HG02885 (cell line): ENCODE measurements around the gene CAPN8.
A peak's percentile ranks its signal among the peaks of the same experiment; 100 is the strongest.

ENCODE experiments used
- ATAC-seq: cut with Tn5 transposase; IDR thresholded peaks from one replicate; pipeline ENCODE4 v1.9.1; 2021; ENCODE audit warnings: mild to moderate bottlenecking; ENCODE audit not compliant: unreplicated experiment, poor library complexity

The CAPN8 gene

DNA sequence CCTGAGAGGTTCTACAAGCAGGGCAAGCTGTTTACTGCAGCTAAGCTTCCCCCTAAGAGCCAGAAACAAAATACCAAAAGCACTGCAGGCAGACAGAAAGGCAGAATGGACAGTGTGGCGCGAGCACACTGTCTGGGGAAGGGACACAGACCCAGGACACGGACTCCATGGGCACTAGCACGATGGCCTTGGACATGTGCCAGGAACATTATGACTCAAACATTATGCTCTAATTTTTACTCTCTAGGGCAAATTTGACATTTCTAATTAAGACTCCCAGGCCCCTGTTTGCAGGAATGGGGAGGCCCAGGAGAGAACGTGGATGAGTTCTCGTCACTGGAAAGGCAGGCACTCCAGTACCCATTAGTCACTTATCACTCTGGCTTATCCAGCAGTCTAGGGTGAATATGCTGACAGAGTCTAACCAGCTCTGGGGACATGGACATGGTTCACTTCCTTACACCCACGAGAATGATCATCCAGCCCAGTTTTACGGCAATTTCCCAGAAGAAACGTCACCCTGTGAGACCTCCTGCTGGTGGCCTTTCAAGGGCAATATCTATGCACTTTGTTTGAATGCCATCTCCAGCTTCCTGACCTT, 45.1 kb downstream of the CAPN8 start:
- no peak for ATAC-seq

DNA sequence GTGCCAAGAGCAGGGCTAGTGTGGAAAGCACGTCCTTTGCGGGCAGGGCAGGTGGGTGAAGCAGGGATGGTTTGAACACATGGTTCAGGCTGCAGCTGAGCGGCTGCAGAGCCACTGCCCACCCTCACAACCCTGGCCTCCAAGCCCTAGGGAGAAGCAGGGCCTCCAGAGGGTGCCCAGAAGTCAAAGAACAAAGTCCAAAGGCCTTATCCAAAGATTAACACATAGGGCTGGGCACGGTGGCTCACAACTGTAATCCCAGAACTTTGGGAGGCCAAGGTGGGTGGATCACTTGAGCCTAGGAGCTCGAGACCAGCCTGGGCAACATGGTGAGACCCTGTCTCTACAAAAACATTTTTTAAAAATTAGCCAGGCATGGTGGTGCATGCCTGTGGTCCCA, 46.8 kb downstream of the CAPN8 start:
- no peak for ATAC-seq

DNA sequence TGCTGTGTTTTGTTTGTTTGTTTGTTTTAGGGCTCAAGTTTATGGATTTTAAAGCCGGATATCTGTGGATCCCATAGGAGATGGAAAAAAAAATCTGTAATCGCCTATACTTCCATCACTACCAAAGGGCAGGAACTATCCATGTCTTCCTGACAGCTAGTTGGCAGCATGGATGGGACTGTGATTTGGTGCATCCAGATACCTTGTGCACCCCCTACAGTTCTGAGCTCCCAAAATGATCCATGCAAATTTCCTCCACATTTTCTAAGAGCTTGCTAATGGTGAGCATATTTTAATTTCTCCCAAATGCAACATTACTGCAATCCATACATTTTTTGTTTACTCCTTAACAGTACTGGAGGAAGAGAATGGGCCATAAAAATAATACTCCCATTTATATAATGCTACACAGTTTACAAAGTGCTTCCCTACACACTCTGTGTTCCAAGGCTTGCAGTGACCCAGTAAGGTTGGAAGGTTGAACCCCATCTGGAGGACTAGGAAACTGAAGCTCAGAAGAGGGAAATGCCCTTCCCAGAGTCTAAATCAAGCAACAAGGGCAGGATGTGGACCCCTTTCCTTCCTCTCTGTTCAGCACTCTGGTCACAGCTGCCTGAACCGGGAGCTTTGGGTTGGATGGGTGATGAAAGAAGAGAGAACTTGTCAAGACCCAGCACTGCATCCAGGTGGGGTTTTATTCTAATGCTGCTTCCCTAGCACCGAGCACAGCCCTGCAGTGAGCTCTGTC, 48.0 kb downstream of the CAPN8 start:
- ATAC-seq = no peak

DNA sequence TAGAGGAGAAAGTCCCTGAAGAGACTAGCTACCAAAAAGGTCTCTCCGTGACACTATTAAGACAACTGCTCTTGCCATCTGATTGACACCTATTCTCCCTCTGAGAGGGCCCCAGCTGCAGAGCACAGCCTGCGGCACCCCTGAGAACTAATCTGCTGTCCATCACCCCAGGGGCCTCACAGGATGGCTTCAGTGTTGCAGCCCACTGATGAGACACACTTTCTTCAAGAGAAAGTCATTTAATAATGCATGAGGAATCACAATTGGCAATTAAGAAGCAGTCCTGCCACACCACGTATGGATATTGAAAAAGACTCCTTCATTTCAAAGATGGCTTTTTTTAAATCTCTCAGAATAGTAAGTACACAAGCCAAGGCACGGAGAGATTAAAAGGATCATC, 48.9 kb downstream of the CAPN8 start:
- no peak for ATAC-seq

- ATAC-seq = no peak
Measured at GRCh38 chr1:223611936-223612335, 53.6 kb downstream of the CAPN8 start.

DNA sequence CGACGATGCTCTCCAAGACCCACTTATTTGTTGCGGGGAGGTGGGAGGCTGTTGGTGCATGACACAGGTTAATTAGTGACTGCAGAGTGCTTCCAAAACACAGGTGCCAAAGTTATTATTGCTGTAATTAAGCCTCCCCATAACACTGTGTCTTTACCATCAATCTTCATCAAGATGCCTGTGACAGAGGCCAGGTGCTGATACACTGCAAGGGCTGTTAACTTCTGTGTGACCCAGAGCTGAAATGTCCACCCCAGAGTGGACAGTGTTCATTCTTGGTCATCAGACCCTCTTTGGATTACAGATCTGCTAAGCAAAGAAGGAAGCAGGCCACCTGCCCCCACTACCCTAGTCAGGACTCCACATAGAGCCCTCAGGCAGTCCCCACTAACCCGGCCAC, 55.5 kb downstream of the CAPN8 start:
- no peak for ATAC-seq

DNA sequence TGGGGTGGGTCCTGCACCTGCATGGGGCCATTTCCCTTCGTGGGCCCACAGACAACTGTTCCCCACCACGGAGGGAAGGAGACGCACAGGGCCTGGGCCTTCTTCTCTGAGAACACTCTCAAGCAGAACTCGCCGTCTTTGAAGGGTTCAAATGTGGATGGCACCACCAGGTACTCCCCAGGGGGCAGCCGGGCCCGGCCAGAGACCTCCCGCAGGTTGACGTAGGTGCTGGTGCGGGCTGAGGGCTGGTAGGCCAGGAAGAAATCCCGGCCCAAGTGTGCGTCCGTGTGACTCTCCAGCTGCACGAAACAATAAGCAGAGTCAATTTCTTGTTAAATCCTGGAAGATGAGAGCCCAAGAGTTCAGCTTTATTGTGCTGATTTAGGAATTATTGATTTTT, 56.4 kb downstream of the CAPN8 start:
- ATAC-seq = no peak

DNA sequence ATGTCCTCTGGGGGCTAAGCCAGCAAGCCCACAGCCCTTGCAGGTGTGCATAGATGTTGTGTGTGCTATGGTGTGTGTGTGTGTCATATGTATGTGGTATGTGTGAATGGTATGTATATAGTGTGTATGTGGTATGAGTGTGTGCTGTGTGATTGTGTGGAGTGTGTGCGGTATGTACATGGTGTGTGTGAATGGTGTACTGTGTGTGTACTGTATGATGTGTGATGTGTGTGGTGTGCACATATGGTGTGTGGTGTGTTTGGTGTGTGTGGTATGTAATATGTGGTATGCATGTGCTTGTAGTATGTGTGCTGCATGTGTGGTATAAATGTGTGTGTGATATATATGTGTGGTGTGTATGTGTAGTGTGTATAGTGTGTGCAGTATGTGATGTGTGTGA, 107.0 kb downstream of the CAPN8 start:
- no peak for ATAC-seq

- ATAC-seq = no peak
Measured at GRCh38 chr1:223557130-223557475, 108.4 kb downstream of the CAPN8 start.

- ATAC-seq = peak; percentile 89
Measured at GRCh38 chr1:223556414-223557129, 108.9 kb downstream of the CAPN8 start.

DNA sequence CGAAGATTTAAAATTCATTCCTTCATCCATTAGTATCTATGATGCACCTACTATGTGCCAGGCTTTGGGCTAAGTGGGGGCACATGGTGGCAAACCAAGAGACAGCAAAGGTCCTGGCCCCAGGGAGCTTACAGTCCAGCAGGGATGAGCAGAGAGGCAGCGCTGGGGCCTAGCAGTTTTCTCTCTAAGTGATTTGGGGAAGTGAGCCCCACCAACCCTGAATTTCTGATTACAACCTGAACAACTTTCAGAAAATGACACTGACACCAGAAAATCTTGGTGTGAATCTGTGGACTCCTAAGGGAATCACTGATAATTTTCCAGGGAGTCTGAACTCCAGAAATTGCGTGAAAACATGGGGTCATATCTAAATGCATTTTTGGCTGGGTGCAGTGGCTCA, 111.5 kb downstream of the CAPN8 start:
- no peak for ATAC-seq

- no peak for ATAC-seq
Measured at GRCh38 chr1:223551610-223552009, 113.9 kb downstream of the CAPN8 start.

DNA sequence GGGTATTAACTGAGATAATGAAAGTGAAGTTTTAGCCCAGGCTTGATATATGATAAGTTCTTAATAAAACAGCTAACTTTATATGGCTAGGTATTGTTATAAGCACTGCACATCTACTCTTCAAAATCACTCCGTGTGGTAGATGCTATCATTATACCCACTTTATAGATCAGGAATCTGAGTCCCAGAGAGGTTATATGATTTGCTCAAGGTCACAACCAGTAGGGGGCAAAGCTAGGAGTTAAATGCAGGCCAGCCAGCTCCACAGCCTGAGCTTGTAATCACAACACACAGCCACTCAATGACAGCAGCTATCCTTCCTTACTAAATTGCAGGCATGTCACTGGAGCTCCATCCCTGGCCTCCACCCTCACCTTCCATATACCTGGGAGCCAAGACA, 115.8 kb downstream of the CAPN8 start:
- ATAC-seq = no peak

- no peak for ATAC-seq
Measured at GRCh38 chr1:223547316-223548114, 118.0 kb downstream of the CAPN8 start.

GRCh38 chr1:223545343-223545742, 120.2 kb downstream of the CAPN8 start:
- no peak for ATAC-seq

- ATAC-seq = no peak
Measured at GRCh38 chr1:223543560-223543959, 121.9 kb downstream of the CAPN8 start.

- no peak for ATAC-seq
Measured at GRCh38 chr1:223542831-223543230, 122.7 kb downstream of the CAPN8 start.

GRCh38 chr1:223540485-223541106, 124.9 kb downstream of the CAPN8 start:
- ATAC-seq = no peak

DNA sequence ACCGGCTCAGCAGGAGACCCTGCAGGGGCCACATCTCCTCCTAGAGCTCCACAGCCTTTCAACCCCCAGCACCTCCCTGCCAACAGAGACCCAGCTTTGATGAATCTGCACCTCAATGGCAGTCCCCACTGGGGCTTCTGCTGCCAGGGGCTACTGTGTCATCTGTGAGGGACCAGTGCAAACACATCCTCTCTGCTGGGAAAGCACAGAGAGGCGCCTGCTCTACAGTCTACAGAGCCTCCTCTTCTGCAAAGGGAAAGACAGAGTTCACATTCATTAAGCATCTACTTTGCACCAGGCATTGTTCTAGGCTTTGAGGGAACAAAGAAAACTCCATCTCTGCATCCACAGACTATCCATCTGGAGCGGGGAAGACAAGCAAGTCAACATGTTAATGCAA, 125.8 kb downstream of the CAPN8 start:
- ATAC-seq = no peak

GRCh38 chr1:223538981-223539380, 126.5 kb downstream of the CAPN8 start:
- no peak for ATAC-seq
